Skeletal muscle satellite cell (primary cell): Measurements from ENCODE around the gene SYT1.

Experiments used
- H3K27me3 ChIP-seq: 2 replicates; pipeline ENCODE4 v1.7.0; 2013; ENCODE audit warnings: low read length; ENCODE audit not compliant: control insufficient read depth, insufficient read depth
- H3K36me3 ChIP-seq: 2 replicates; pipeline ENCODE4 v1.7.0; 2013; ENCODE audit warnings: mild to moderate bottlenecking, control low read depth, low read length; ENCODE audit not compliant: insufficient read depth
- H3K4me1 ChIP-seq: 2 replicates; pipeline ENCODE4 v1.7.0; 2013; ENCODE audit warnings: low read length; ENCODE audit not compliant: control insufficient read depth, insufficient read depth
- H3K4me2 ChIP-seq: 2 replicates; pipeline ENCODE4 v1.7.0; 2013; ENCODE audit warnings: mild to moderate bottlenecking, low read length
- H3K4me3 ChIP-seq: 2 replicates; pipeline ENCODE4 v1.7.0; 2013; ENCODE audit warnings: low read length
- H3K9ac ChIP-seq: 2 replicates; pipeline ENCODE4 v1.7.0; 2013; ENCODE audit warnings: mild to moderate bottlenecking, low read depth, low read length, moderate library complexity
- H3K9me3 ChIP-seq: replicated peaks from 2 replicates; pipeline ENCODE4 v1.7.0; 2013; ENCODE audit warnings: mild to moderate bottlenecking, control low read depth, low read length

Gene SYT1

GRCh38 chr12:78977304-78977867 lies 112.8 kb downstream of the SYT1 start:
- Histone ChIP-seq H3K27me3 (no peaks in the 10 kb centered on the region), H3K4me1 (no peaks in the 10 kb centered on the region), H3K4me3 (no peak overlapping the region), H3K9me3 (no peaks in the 10 kb centered on the region), H3K9ac (no peak overlapping the region), H3K4me2 (no peak overlapping the region), H3K36me3 (no peaks in the 10 kb centered on the region)

- Histone ChIP-seq H3K27me3 (no peaks in the 10 kb centered on the region), H3K9me3 (no peaks in the 10 kb centered on the region), H3K36me3 (no peaks in the 10 kb centered on the region), H3K4me1 (no peaks in the 10 kb centered on the region), H3K4me3 (no peak overlapping the region), H3K4me2 (no peak overlapping the region), H3K9ac (no peak overlapping the region)
Measured at GRCh38 chr12:78994168-78994791, 129.7 kb downstream of the SYT1 start.

DNA sequence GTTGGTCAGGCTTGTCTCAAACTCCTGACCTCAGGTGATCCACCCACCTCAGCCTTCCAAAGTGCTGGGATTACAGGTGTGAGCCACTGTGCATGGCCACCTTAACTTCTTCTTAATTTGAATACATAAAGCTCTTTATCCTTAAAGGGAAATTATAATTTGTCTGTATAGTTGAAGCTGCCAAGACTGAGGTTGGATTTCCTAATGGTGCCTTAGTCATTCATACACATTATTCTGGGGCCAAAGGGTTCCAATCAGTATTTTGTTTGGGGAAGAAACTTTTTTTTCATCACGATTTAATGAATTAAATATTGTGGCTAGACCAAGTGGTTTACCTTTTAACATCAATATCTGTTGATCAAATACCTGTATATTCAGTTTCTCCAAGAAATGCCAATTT lies 135.9 kb downstream of the SYT1 start:
- no peaks in the 10 kb centered on the region for H3K27me3 ChIP-seq
- no peak overlapping the region for H3K9ac ChIP-seq
- no peaks in the 10 kb centered on the region for H3K9me3 ChIP-seq
- no peak overlapping the region for H3K4me2 ChIP-seq
- no peak overlapping the region for H3K4me3 ChIP-seq
- H3K36me3 ChIP-seq = no peaks in the 10 kb centered on the region
- no peaks in the 10 kb centered on the region for H3K4me1 ChIP-seq

- H3K27me3 ChIP-seq = no peaks in the 10 kb centered on the region
Measured at GRCh38 chr12:79001404-79001803, 136.8 kb downstream of the SYT1 start.

GRCh38 chr12:79006306-79006705 lies 141.7 kb downstream of the SYT1 start:
- Histone ChIP-seq H3K9me3 (no peaks in the 10 kb centered on the region), H3K4me3 (no peak overlapping the region), H3K27me3 (no peaks in the 10 kb centered on the region), H3K4me1 (no peaks in the 10 kb centered on the region), H3K9ac (no peak overlapping the region), H3K4me2 (no peak overlapping the region), H3K36me3 (no peaks in the 10 kb centered on the region)

More at GRCh38 chr12:79001404-79001803, 136.8 kb downstream of the SYT1 start:
- no peaks in the 10 kb centered on the region for H3K4me1 ChIP-seq
- no peak overlapping the region for H3K9ac ChIP-seq
- no peaks in the 10 kb centered on the region for H3K36me3 ChIP-seq
- H3K4me3 ChIP-seq = no peak overlapping the region
- H3K9me3 ChIP-seq = no peaks in the 10 kb centered on the region
- H3K4me2 ChIP-seq = no peak overlapping the region

DNA sequence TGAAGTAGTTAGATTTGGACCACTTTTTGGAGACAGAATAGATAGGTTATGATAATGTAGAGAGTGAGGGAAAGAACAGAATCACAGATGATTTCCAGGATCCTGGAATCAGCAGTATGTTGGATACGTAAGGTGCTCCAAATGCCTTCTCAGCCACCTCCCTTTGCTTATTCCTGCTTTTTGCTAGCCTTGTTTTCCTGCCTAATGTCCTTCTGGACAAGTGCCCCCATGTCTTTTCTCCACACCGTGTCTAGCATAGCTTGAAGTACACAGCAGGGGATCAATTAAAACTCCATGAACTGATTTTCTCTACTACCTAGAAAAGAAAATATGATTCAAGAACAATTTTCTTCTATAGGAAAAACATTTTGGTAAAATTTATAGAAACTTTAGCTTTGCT lies 144.0 kb downstream of the SYT1 start:
- H3K4me1 ChIP-seq = no peaks in the 10 kb centered on the region
- H3K9ac ChIP-seq = no peak overlapping the region
- H3K9me3 ChIP-seq = no peaks in the 10 kb centered on the region
- no peaks in the 10 kb centered on the region for H3K36me3 ChIP-seq
- no peak overlapping the region for H3K4me3 ChIP-seq
- H3K4me2 ChIP-seq = no peak overlapping the region
- H3K27me3 ChIP-seq = no peaks in the 10 kb centered on the region

GRCh38 chr12:79012636-79013035 lies 148.1 kb downstream of the SYT1 start:
- Histone ChIP-seq H3K36me3 (no peaks in the 10 kb centered on the region), H3K4me3 (no peak overlapping the region), H3K4me2 (no peak overlapping the region), H3K4me1 (no peaks in the 10 kb centered on the region), H3K9ac (no peak overlapping the region), H3K27me3 (no peaks in the 10 kb centered on the region), H3K9me3 (no peaks in the 10 kb centered on the region)

DNA sequence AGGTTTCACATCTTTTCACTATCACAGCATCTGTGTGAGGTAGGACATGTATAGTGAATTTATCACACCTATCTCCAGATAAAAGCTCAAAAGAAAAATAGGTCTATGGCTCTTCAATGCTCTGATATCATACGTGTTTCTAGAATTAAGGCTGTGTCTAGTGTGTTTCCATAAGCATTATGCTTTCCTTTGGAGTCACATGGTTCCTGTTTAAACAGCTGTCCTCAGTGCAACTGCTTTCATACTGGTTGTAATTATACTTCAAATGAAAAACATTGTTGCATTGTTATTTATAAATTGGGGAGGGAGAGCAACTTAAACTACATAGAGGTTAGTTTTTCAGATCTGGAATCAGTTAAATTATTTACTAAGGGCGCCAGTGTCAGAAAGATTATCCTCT lies 151.6 kb downstream of the SYT1 start:
- no peaks in the 10 kb centered on the region for H3K9me3 ChIP-seq
- no peaks in the 10 kb centered on the region for H3K4me1 ChIP-seq
- H3K4me2 ChIP-seq = no peak overlapping the region
- H3K36me3 ChIP-seq = no peaks in the 10 kb centered on the region
- H3K4me3 ChIP-seq = no peak overlapping the region
- H3K9ac ChIP-seq = no peak overlapping the region
- no peaks in the 10 kb centered on the region for H3K27me3 ChIP-seq

GRCh38 chr12:79019672-79020071 lies 155.1 kb downstream of the SYT1 start:
- Histone ChIP-seq H3K27me3 (no peaks in the 10 kb centered on the region), H3K9ac (no peak overlapping the region), H3K4me1 (no peaks in the 10 kb centered on the region), H3K9me3 (no peaks in the 10 kb centered on the region), H3K36me3 (no peaks in the 10 kb centered on the region), H3K4me2 (no peak overlapping the region), H3K4me3 (no peak overlapping the region)

- Histone ChIP-seq H3K27me3 (no peaks in the 10 kb centered on the region), H3K4me1 (no peaks in the 10 kb centered on the region), H3K4me3 (no peak overlapping the region)
Measured at GRCh38 chr12:79020106-79020505, 155.5 kb downstream of the SYT1 start.

GRCh38 chr12:79021021-79021420 lies 156.4 kb downstream of the SYT1 start:
- Histone ChIP-seq H3K4me3 (no peak overlapping the region), H3K36me3 (no peaks in the 10 kb centered on the region), H3K4me2 (no peak overlapping the region), H3K9me3 (no peaks in the 10 kb centered on the region), H3K4me1 (no peaks in the 10 kb centered on the region), H3K27me3 (no peaks in the 10 kb centered on the region), H3K9ac (no peak overlapping the region)

More at GRCh38 chr12:79020106-79020505, 155.5 kb downstream of the SYT1 start:
- Histone ChIP-seq H3K36me3 (no peaks in the 10 kb centered on the region), H3K9me3 (no peaks in the 10 kb centered on the region), H3K9ac (no peak overlapping the region), H3K4me2 (no peak overlapping the region)

DNA sequence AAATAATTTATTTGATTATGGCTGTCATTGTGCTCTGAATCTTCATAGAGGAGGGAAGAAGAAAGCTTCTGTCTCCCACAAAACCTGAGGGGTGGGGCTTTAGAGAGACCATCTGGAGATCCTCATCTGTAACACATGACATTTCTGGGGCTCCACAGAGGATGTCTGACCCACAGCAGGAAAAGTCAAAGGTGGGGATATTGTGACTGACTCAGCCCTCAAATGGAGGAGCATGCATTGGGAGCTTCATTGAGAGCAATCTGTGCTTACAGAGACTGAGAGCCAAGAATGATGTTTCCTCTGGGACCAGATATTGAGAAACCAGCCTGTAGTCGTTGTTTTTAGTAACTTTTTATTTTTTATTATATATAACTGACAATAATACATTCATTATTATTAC lies 158.7 kb downstream of the SYT1 start:
- Histone ChIP-seq H3K4me1 (no peaks in the 10 kb centered on the region), H3K9ac (no peak overlapping the region)

More for the DNA sequence above, 158.7 kb downstream of the SYT1 start:
- no peaks in the 10 kb centered on the region for H3K9me3 ChIP-seq
- no peaks in the 10 kb centered on the region for H3K36me3 ChIP-seq
- no peak overlapping the region for H3K4me2 ChIP-seq
- no peaks in the 10 kb centered on the region for H3K27me3 ChIP-seq
- no peak overlapping the region for H3K4me3 ChIP-seq
